Raji (cell line): ENCODE results near the gene AATK.

Experiments used
- POLR2A ChIP-seq: IDR thresholded peaks from 2 replicates; pipeline ENCODE4 v1.6.1; 2011; ENCODE audit warnings: low read depth, low read length, control low read depth; ENCODE audit not compliant: insufficient read depth

The AATK gene

DNA sequence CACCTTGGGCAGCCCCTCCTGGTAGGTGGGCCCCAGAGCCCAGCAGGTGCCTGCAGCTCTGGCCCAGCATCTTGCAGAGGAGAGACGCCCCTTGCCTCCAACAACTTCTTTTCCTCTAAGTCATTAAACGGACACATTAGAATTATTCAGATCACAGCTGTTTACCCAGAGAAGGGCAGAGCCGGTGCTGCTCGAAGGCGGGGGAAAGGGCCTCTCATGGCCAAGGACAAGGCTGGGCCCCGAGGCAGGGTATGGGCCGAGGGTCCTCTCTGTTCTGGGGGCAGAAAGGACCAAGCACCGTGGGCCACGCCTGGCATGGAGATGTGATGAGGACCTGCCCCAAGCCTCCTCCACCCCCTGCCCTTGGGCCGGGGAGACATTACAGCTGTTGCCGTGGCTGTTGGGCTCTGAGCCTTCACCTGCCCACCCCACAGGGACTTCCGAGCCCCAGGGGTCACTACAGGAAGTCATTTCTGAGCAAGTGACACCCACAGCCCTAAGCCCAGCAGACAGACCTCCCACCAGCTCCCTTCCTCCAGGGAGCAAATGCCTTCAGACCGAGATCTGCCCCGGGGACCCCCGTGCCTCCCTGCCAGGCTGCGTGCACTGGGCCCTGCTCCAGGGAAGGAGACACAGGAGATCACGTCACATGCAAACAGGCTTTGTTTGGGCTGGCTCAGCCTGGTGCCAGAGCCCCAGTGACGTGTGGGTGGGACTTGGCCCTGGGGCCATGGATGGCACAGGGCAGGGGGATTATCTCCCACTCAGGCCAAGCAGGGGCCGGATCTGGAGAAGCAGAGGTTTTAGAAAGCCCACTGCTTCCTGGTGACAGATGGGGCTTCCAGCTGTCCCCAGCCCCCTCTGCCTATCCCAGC lies 1.4 kb downstream of the AATK start:
- no peak for TF ChIP-seq POLR2A

DNA sequence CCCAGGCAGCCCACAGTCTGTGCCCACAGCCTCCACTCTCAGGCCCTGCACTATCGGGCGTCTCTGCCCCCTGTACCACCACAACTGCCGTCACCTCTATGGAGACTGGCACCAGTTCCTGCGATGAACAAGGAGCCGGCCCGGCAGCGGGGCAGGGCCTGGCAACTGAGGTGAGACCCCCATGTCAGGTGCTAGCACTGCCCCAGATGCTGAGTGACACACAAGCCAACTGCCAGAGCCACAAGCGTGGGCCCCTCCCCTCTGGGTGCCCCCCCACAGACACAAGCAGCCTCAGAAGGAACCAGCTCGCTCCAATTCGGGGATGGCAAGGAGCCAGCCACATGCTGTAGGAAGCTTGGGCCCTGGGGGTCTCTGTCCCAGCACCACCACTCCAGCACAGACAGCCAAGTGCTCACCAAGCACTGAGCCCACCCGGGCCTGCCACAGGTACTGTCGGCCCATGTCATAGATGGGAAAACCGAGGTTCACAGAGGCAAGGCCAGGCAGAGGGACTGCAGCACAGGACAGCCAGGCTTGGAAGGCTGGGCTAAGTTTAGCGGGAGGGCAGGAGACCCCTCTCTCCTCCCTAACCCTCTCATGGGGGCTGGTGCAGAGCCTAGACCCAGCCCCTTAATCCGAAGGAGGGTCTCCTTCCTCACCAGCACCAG lies 2.2 kb downstream of the AATK start:
- no peak for TF ChIP-seq POLR2A

DNA sequence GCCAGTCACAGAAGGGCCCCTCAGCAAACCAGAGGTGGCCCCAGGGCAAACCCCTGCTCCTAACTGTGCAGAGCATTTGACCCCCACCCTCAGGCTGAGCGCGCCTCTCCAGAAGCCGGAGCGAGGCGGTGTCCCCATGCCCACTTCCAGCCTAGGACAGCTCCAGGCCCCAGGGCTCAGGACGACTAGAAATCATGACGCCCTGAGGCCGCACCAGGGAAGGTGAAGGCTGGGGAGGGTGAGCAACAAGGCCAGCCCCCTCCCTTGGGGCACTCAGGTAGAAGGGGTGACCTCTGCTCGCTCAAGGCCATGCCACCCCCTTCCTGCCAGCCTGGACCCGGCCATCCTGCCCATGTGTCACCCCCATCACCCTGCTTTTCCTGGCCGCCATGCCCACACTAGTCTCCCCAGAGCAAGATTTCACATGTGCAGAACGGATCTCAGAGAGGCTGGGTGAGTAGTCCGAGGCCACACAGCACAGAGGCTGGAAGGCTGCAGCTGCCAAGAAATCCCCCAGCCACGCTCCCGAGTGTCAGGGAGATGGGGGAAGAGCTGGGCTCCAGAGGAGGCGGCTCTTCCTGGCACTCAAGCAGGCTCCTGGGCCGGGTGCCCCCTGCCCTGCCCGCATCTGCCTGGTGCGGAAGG lies 2.8 kb downstream of the AATK start:
- TF ChIP-seq POLR2A, result no peak

DNA sequence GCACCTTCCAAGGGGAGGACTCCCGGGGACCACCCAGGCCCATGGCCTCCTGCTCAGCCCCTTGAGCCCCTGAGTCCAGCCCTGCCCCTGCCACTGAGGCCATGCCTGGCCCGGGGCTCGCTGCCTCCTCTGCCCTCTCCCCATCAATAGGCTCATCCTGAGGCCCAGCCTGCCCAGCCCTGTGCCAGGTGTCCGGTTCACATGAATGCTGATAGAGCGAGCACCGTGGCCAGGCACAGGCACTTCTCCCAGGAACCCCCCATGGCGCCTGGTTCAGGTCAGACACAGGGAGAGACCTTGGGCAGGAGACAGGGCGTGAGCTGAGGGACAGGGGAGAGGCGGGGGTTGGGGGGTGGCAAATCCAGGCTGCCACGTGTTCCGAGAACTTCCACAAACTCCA lies 3.5 kb downstream of the AATK start:
- no peak for TF ChIP-seq POLR2A

DNA sequence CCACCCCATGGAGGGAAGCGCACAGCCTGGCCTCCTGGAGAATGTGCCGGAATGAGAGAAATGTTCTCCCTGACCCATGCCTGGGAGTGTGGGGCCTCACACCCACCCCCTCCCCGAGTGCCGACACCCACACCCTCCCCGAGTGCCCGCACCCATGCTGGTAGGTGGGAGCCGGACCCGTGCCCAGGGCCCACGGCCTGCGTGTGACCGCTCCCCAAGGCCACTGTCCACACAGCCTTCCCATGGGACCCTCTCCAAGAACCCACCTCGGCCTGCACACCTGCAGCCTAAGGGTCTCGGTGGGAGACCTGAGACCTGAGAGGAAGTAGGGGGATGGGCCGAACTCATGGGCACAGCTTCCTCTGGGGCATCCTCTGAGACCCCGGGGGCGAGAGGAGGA lies 4.0 kb downstream of the AATK start:
- no peak for TF ChIP-seq POLR2A

DNA sequence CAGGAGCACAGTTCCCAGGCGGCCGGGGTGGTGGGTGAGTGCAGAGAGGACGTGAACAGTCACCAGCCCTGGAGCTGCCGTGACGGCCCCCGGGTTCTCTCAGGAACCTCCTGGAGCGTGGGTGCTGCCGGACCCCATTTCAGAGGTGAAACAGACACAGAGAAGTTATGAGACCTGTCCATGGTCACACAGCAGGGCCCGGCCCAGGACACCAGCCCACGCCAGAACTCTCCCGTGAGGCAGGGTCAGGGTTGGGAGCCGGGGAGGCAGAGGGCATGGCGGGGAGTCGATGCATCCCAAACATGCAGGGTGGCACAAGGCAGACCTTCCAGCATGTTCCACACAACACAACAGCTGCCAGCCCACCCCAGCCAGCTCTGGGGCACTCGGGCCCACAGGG lies 4.5 kb downstream of the AATK start:
- TF ChIP-seq POLR2A, result no peak

DNA sequence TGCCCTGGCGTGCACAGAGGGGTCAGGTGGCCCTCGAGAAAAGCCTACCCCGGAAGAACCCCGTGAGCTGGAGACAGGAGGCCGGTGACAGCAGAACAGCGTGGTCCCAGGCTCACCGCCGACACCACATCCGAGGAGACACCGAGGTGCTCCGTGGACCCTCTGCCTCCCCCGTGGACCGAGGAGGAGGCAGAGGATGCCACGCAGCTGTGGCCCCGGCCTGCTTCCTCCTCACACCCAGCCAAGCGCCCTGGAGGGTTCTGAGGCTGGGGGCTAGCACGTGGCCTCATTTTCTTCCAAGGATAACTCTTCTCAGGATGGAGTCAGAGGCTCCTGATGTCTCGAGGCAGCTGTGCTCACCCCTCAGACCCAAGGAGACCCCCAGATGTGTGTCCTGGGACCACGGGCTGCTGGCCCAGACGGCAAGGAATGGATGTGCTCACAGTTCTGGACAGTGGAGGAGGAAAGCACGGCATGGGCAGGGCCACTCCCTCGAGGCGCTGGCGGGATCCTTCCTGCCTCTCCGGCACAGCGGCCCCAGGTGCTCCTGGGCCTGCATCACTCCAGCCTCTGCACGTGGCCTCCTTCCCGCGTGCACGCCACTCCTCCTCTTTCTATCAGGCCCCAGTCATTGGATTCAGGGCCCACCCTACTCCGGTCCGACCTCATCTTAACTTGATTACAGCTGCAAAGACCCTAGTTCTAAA lies 5.1 kb downstream of the AATK start:
- no peak for TF ChIP-seq POLR2A

DNA sequence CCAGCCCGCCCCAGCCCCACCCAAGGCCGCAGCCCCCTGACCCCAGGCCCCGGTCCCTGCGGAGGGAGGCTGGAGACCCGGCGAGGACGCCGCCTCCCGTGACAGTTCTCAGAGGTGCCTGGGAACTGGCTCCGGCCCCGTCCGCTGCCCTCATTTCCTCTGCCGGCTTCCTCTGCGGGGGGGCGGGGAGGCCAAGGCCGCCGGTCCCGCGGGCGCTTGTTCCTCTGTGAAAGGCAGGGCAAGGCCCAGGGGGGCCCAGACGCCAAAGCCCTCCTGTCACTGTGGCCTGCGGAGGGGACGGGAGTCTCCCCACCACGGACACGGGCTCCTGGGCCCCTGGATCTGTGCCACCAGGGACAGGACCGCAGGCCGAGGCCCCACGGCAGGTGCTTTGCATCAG lies 5.7 kb downstream of the AATK start:
- TF ChIP-seq POLR2A, result no peak

DNA sequence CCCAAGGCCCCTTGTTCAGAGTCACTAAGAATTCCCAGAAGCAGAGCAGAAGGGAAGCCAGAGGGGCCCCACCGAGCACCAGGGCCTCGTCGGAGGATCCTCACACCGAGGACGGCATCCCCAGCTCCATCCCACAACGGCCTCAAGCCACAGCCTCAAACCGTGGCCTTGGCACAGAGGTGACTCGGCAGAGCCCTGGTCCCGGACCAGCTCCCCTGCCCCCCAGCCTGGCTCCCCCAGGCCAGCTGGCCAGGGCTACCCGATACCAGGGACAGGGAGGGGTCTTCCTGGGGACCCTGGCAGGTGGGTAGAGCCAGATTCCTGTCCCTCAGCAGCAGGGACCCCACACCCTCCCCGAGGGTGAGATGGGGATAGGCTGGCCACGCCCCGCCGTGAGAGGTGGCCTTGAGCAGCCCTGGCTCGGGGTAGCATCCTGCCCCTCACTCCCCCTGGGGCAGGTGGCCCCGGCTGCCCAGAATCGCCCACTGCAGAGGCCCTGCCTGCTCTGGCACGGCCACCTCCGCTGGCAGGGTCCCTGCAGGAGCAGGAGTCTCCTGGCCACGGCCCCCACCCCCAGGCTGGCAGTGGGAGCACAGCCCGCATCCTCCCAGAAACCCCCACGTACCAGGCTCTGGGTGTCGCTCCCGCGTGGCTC lies 6.3 kb downstream of the AATK start:
- no peak for TF ChIP-seq POLR2A

DNA sequence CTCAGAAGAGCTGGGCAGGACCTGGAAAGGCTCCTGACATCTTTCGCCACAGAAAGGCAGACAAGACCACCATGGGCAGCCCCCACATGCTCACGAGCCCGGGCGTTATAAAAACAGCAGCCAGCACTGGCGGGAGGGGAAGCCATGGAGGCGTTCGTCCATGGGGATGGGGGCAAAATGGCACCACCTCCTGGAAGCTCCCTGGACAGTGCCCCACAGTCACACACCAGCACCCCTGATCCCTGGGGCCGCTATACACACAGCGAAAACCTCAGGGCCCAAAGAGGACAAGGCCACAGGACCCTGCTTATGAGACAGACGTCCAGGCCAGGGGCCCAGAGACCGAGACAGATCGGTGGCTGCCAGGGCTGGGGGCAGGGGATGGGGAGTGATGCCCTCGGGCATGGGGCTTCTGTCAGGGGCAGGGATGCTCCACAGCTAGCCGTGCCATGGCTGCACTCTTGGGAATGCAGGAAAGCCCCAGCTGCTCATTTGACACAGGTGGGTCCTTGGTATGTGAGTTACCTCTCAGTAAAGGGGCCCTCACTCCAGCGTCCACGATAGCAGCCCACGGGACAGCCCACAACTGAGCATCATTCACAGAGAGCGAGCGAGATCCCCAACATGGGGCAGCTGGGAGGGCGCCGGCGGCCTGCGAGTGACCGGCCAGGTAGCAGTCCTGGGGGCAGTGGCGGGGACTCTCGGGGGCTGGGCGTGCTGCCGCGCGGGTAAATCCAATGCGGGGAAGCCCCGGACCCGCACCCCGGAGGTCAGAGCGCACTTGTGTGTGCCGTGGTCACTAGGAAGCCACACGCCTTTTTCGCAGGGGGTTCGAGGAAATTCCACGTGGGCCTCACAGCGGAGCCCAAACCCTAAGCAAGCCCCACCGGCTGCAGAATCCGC lies 7.1 kb downstream of the AATK start:
- no peak for TF ChIP-seq POLR2A

DNA sequence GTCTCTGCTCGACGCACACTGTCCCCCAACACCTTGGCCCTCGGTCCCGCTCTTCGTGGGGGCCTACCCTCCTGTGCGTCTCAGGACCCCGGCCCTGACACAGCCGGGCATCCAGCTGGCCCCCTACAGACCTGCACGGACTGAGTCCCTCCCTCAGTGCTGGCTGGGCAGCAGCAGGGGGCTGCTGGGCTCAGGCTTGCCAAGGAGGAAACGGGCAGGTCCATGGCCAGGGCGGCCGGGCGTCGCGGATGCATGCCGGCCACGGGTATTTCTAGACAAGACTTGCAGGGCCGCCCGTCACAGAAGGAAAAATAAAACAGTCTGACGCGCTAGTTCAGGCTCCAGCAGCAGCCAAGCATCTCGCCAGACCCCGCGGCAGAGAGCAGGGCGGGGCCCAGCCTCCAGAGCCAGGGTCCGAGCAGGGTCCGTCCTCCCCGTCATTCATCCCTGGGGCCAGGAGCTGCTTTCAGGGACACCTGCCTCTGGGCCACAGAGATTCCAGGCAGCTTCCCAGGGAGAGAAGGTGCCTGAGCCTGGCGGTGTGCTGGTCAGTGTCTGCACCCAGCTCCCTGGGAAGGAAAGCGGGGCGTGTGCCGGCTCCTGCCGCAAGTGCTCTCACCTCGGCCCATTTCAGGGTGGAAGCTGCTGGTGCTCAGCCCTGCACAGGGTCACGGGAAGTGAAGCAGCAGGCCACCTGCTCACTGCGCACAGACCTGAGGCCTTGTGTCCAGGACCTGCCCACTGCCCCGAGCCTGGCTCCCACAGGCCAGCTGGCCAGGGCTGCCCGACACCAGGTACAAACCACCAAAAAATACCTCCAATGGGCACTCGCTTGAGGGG lies 8.0 kb downstream of the AATK start:
- TF ChIP-seq POLR2A, result no peak

DNA sequence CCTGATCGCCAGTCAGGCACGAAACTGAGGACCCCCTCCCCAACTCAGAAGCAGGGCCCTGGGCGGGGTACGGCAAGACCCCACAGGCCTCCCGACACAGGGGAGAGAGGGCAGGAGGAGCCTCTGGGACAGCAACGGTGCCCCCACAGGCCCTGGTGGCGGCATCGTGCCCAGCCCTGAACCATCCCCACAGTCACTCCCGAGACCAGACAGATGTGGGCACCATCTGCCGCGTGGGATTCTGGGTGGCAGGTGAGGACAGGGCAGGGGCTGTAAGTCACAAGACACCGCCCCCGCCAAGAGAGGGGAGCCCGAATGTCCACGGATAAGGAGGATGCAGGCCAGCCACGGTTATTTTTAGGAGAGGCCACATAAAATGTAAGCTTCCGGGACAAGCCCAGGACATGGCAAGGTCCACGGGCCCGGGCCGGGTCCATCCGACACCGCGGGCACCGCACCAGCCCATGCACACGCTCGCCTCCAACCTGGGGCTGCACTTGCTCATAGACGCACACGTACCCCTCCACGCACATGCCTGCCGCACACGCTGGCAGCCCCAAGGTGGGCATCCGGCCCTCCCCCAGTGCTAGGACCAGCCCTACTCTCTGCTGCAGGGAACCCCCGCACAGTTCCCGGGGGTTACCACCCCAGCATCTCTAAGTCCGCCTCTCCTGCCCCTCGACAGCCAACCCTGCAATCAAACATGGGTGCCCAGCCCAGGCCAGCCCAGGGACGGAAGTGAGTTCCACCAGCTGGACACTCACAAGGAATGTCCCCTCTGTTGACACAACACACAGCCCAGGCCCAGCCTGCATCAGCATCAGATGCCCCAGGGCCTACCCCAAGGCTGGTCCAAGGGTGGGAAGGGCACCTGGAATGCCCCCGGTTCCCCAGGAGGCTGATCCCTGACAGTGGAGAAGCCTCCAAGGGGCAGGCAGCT lies 8.9 kb downstream of the AATK start:
- no peak for TF ChIP-seq POLR2A
